Esophagus muscularis mucosa (tissue), 4 donors: ENCODE measurements around the gene RNF227. TPM values are rescaled to one million over a fixed set of nuclear protein-coding genes. Genes with fewer than 3 reads are reported as not detected.

ENCODE experiments used
- DNase-seq: peaks from one replicate; pipeline ENCODE4 v3.0.0-alpha.2; 2017; ENCODE audit errors: extremely low spot score
- H3K27ac ChIP-seq, 4 donors: fragments of 200-600 bp; sonication (generic); replicated peaks in 1 of 4; 1 replicate in 3 of 4; 2 replicates in 1 of 4; pipeline ENCODE4 v1.5.1; 2016 to 2019; ENCODE audit warnings: mild to moderate bottlenecking in 1 of 4
- H3K27me3 ChIP-seq, 4 donors: fragments of 200-600 bp; sonication (generic); one replicate each; pipeline versions ENCODE4 v1.5.1 to v1.6.0; 2016 to 2019
- H3K36me3 ChIP-seq, 4 donors: fragments of 200-600 bp; sonication (generic); one replicate each; pipeline ENCODE4 v1.5.1; 2016 to 2019
- H3K4me1 ChIP-seq, 4 donors: fragments of 200-600 bp; sonication (generic); one replicate each; pipeline ENCODE4 v1.5.1; 2016 to 2019
- H3K4me3 ChIP-seq, 4 donors: fragments of 200-600 bp; sonication (generic); 1 replicate in 2 of 4; 2 replicates in 2 of 4; pipeline ENCODE4 v1.5.1; 2016 to 2019; ENCODE audit warnings: mild to moderate bottlenecking in 4 of 4, moderate library complexity in 1 of 4
- H3K9me3 ChIP-seq, 4 donors: fragments of 200-600 bp; sonication (generic); 1 replicate in 3 of 4; 2 replicates in 1 of 4; pipeline ENCODE4 v1.5.1; 2016 to 2019
- EP300 ChIP-seq: sonication (generic); formaldehyde crosslinking; IDR thresholded peaks from one replicate; pipeline ENCODE4 v1.6.1; 2017; ENCODE audit warnings: antibody characterized with exemption
- POLR2A ChIP-seq: fragments of 450-650 bp; IDR thresholded peaks from one replicate; pipeline ENCODE4 v1.6.1; 2017; ENCODE audit warnings: antibody characterized with exemption, moderate library complexity, mild to moderate bottlenecking, low read depth
- POLR2AphosphoS5 ChIP-seq, 2 donors: sonication (generic); formaldehyde crosslinking; IDR thresholded peaks; one replicate each; pipeline ENCODE4 v1.6.1; 2017; ENCODE audit warnings: antibody characterized with exemption in 2 of 2
- WGBS: methylation state at CpG from one replicate; pipeline ENCODE4 v1.1.5; 2018; 5-methylcytosine and 5-hydroxymethylcytosine counted together
- intact Hi-C: fragments of 100-400 bp; cut with DNase I; formaldehyde crosslinking; loops from one replicate; pipeline ENCODE4 v1.15.1; 2023
- total RNA-seq, 4 donors: library from RNA; depleted of rRNA; stranded (reverse); fragments of >200 nt; gene quantifications; one replicate each; pipeline versions ENCODE4 v1.1.0 to v1.2.1, GENCODE V29; 2016
- TF ChIP-seq, protein P1 (sequence below), 3 experiments: fragments of 200-600 bp in 2 of 3; fragments of 450-650 bp in 1 of 3; sonication (generic) in 2 of 3; IDR thresholded peaks; one replicate each; pipeline ENCODE4 v1.5.1; 2017 to 2019; ENCODE audit warnings: antibody characterized with exemption in 3 of 3, mild to moderate bottlenecking in 2 of 3, moderate library complexity in 1 of 3

RNF227 gene
- total RNA-seq, 4 donors from 2014 or later: 2.1 to 29.2 (median 5.7) TPM

DNA sequence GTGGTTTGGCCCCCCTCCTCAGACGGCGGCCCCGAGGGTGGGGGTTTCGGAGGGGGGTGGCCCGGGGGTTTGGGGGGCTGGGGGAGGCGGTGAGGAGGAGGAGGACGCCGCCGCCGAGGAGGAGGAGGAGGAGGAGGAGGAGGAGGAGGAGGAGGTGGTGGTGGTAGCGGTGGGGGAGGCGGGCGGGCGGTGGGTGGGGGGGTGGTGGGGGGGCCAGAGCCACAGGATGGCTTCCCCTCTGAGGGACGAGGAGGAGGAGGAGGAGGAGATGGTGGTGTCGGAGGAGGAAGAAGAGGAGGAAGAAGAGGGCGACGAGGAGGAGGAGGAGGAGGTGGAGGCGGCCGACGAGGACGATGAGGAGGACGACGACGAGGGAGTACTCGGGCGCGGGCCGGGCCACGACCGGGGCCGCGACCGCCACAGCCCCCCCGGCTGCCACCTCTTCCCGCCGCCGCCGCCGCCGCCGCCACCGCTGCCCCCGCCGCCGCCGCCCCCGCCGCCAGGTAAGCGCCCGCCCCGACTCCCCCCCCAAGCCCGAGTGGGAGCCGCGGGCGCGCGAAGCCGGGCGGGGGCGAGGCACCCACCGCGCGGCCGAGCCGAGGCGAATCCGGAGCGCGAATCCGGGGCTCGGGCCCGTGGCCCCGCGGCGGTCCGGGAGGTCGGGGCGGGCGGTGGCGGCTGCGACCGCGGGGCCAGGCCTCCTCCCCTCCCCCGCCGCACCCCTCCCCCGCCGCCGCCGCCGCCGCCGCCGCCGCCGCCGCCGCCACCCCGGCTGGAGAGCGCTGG is 31.3 kb downstream of the RNF227 start:
- no peak for TF ChIP-seq POLR2AphosphoS5 (IDR thresholded peaks at IDR 0.05)
- TF ChIP-seq, protein P1, sequence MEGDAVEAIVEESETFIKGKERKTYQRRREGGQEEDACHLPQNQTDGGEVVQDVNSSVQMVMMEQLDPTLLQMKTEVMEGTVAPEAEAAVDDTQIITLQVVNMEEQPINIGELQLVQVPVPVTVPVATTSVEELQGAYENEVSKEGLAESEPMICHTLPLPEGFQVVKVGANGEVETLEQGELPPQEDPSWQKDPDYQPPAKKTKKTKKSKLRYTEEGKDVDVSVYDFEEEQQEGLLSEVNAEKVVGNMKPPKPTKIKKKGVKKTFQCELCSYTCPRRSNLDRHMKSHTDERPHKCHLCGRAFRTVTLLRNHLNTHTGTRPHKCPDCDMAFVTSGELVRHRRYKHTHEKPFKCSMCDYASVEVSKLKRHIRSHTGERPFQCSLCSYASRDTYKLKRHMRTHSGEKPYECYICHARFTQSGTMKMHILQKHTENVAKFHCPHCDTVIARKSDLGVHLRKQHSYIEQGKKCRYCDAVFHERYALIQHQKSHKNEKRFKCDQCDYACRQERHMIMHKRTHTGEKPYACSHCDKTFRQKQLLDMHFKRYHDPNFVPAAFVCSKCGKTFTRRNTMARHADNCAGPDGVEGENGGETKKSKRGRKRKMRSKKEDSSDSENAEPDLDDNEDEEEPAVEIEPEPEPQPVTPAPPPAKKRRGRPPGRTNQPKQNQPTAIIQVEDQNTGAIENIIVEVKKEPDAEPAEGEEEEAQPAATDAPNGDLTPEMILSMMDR (IDR thresholded peaks at IDR 0.05): no peak
- TF ChIP-seq POLR2A: no peak
- no peak for TF ChIP-seq EP300
- no peaks in the 10 kb centered on the region for H3K27me3 ChIP-seq
- no peak for DNase-seq
- H3K36me3 ChIP-seq: peaks cover 0 to 12% (median 9%) of the 10 kb centered on the region in 4 donors
- peak overlapping the region; percentile 90 to 96 (median 94) for H3K27ac ChIP-seq
- H3K4me3 ChIP-seq: peak overlapping the region; percentile 84 to 93 (median 90)
- 1% methylated on average over 26 of the region's 100 CpGs for WGBS
- intact Hi-C loops: loop anchor here (2.0 kb wide), 1 partner anchor 50 kb away; the partner anchor contains the start of gene KDM6B
- no peaks in the 10 kb centered on the region for H3K9me3 ChIP-seq
- H3K4me1 ChIP-seq: peaks cover 42 to 81% (median 74%) of the 10 kb centered on the region in 4 donors

DNA sequence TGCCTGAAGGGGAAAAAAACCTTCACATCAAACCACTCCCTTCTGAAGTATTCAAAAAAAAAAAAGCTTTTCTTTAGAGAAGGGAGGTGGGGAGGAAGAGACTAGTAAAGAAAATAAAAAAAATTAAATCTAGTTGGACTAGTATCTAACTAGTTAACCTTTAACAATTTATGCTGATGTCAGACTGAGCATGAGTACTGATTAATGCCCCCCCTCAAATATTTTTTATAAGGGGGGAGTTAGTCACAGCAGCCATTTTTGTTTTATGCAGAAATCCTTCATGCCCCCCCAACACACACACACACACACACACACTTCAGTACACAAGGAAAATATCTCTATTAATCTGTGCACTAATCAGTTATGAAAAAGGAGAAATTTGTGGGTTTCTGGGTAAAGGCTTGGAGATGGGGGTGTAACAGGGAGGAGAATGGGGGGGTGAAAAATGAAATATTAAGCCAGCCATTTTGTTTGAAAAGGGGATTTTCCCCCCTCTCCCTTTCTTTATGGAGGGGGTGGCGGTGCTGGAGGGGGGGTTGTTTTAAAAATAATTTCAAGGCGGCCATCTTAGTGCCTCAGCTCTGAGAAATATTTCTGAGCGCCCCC is 32.2 kb downstream of the RNF227 start:
- H3K27ac ChIP-seq: peak overlapping the region; percentile 90 to 96 (median 94)
- intact Hi-C loops: loop anchor here (2.0 kb wide), 1 partner anchor 49 kb away; the partner anchor contains the start of gene KDM6B
- H3K36me3 ChIP-seq: peaks cover 0 to 13% (median 9%) of the 10 kb centered on the region in 4 donors
- H3K9me3 ChIP-seq: no peaks in the 10 kb centered on the region
- 2% methylated on average over 3 of the region's 3 CpGs for WGBS
- TF ChIP-seq EP300 (no peak), POLR2A (no peak), POLR2AphosphoS5 (IDR thresholded peaks at IDR 0.05) (no peak)
- TF ChIP-seq, protein P1 (IDR thresholded peaks at IDR 0.05): no peak
- no peaks in the 10 kb centered on the region for H3K27me3 ChIP-seq
- H3K4me3 ChIP-seq: peak overlapping the region; percentile 84 to 93 (median 90)
- peaks cover 33 to 73% (median 65%) of the 10 kb centered on the region in 4 donors for H3K4me1 ChIP-seq
- no peak for DNase-seq

DNA sequence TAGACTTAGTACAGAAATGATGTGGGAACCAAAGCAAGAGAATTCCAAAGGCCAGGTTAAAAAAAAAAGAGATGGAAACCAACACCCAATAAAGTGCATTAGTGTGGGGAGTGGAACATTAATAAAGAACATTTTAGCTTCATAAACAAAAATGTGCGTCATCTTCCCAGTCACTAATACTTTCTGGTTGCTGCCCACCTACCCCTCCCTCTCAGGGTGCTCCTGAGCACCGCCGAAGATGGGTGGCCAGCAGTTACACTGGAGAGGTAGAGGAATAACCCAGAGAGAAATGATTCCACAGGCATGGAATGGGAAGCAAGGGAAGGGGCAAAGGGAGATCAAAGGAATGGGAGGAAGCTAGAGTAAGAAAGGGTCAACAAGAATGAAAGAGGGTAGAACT is 33.5 kb downstream of the RNF227 start:
- intact Hi-C loops: no loop called here
- no peak overlapping the region for H3K4me3 ChIP-seq
- H3K36me3 ChIP-seq: peaks cover 0 to 18% (median 9%) of the 10 kb centered on the region in 4 donors
- TF ChIP-seq POLR2AphosphoS5 (IDR thresholded peaks at IDR 0.05): peak in 1 of 2 donors; percentile 20
- TF ChIP-seq, protein P1 (IDR thresholded peaks at IDR 0.05): no peak
- peak overlapping the region; percentile 36 to 95 (median 66) for H3K27ac ChIP-seq
- H3K4me1 ChIP-seq: peaks cover 21 to 60% (median 53%) of the 10 kb centered on the region in 4 donors
- H3K9me3 ChIP-seq: no peaks in the 10 kb centered on the region
- no peaks in the 10 kb centered on the region for H3K27me3 ChIP-seq
- no peak for DNase-seq
- WGBS: 80% methylated on average over 3 of the region's 3 CpGs

DNA sequence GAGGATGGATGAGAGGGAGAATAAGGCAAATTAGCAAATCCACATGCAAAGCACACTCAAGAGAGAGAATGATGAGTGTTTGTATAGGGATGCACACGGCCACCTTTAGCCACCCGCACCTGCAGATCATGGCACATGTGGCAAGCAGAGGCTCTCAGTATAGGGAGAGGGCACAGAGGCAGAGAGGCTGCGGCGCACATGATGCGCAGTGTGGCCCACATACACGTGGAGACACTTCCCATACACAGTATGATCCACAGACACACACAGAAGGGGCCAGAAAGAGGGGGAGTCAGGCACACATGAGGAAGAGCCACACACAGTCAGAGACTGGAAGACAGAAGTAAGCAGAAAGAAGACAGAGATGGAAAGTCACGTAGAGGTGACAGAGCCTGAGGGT is 34.0 kb downstream of the RNF227 start:
- WGBS: 71% methylated on average over 7 of the region's 7 CpGs
- Histone ChIP-seq H3K36me3 (peaks cover 0 to 18% (median 9%) of the 10 kb centered on the region in 4 donors), H3K4me3 (no peak overlapping the region), H3K27me3 (no peaks in the 10 kb centered on the region), H3K4me1 (peaks cover 17 to 54% (median 47%) of the 10 kb centered on the region in 4 donors), H3K9me3 (no peaks in the 10 kb centered on the region), H3K27ac (peak overlapping the region; percentile 1 to 95 (median 38))
- TF ChIP-seq POLR2AphosphoS5 (IDR thresholded peaks at IDR 0.05): no peak
- TF ChIP-seq, protein P1 (IDR thresholded peaks at IDR 0.05): no peak
- no peak for TF ChIP-seq EP300
- TF ChIP-seq POLR2A: no peak
- intact Hi-C loops: no loop called here
- no peak for DNase-seq
